HG03565 (cell line): ENCODE data around the gene SPATA32.
"Not testable (repeated sequence)": the region's sequence is repeated elsewhere in the genome, so short reads cannot be mapped to it uniquely, and the experiment has no call there.

Source experiments
- ATAC-seq: cut with Tn5 transposase; IDR thresholded peaks from one replicate; pipeline ENCODE4 v1.9.1; 2021; ENCODE audit warnings: mild to moderate bottlenecking, moderate library complexity; ENCODE audit not compliant: unreplicated experiment

Gene SPATA32

GRCh38 chr17:45273551-45273957, 11.7 kb upstream of the SPATA32 start:
- ATAC-seq: no peak

GRCh38 chr17:45271603-45272002, 9.7 kb upstream of the SPATA32 start:
- ATAC-seq: no peak

GRCh38 chr17:45270828-45271418, 9.0 kb upstream of the SPATA32 start:
- ATAC-seq: no peak

GRCh38 chr17:45269912-45270311, 8.0 kb upstream of the SPATA32 start:
- ATAC-seq: no peak

- ATAC-seq: no peak
Measured at GRCh38 chr17:45267436-45268055, 5.7 kb upstream of the SPATA32 start.

- no peak for ATAC-seq
Measured at GRCh38 chr17:45266372-45266926, 4.6 kb upstream of the SPATA32 start.

- ATAC-seq: no peak
Measured at GRCh38 chr17:45265821-45266220, 3.9 kb upstream of the SPATA32 start.

GRCh38 chr17:45264988-45265387, 3.1 kb upstream of the SPATA32 start:
- ATAC-seq: no peak

- no peak for ATAC-seq
Measured at GRCh38 chr17:45264430-45264829, 2.5 kb upstream of the SPATA32 start.

GRCh38 chr17:45263477-45263860, 1.6 kb upstream of the SPATA32 start:
- no peak for ATAC-seq

GRCh38 chr17:45262516-45263476, 902 bp upstream of the SPATA32 start:
- ATAC-seq: no peak

- ATAC-seq: no peak
Measured at GRCh38 chr17:45260204-45260783, 1.6 kb downstream of the SPATA32 start.

GRCh38 chr17:45258981-45259380, 2.9 kb downstream of the SPATA32 start:
- ATAC-seq: no peak

GRCh38 chr17:45257115-45257514, 4.8 kb downstream of the SPATA32 start:
- no peak for ATAC-seq

- no peak for ATAC-seq
Measured at GRCh38 chr17:45256114-45256966, 5.6 kb downstream of the SPATA32 start.

GRCh38 chr17:45255358-45255757, 6.5 kb downstream of the SPATA32 start:
- ATAC-seq: no peak

GRCh38 chr17:45253879-45254278, 8.0 kb downstream of the SPATA32 start:
- no peak for ATAC-seq

- ATAC-seq: not testable (repeated sequence)
Measured at GRCh38 chr17:45253237-45253636, 8.7 kb downstream of the SPATA32 start.

GRCh38 chr17:45251931-45252330, 10.0 kb downstream of the SPATA32 start:
- no peak for ATAC-seq
